ENCODE data around the gene PRKD1. TPM values are rescaled to one million over a fixed set of nuclear protein-coding genes. Genes with fewer than 3 reads are reported as not detected.

The PRKD1 gene
- total RNA-seq, 6 experiments from 2014 or later = 0.74 to 6.2 (median 2.2) TPM

DNA sequence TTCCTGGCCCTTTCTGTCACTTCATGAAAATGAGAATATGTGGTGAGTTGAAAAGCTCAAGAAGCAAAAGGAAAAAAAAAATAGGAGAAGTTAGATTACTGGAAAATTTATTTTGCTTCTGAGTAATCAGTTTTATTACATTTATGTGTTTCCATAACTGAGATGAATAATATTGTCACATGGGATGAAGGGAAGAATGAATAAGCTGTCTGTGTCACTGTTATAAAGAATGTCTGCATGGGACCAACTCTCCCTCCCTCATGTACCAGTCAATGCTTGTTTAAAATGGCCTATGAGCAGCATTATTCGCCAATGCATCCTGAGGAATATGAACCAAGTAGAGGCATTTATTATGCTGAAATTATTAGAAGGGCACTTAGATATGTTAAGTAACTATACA, 246.3 kb downstream of the PRKD1 start:
- H3K27me3 ChIP-seq = no peaks in the 10 kb centered on the region
- WGBS (ENCODE audit: insufficient coverage, low coverage, low lambda C conversion rate, missing lambda C conversion rate) = 71% methylated on average over 1 of the region's 1 CpG
- H3K36me3 ChIP-seq = no peaks in the 10 kb centered on the region
- H3K4me3 ChIP-seq = no peak overlapping the region
- H3K27ac ChIP-seq = no peak overlapping the region
- ATAC-seq = no peak
- no peaks in the 10 kb centered on the region for H3K9me3 ChIP-seq
- DNase-seq = no peak
- intact Hi-C loops (cut with DNase I) = no loop called here
- TF ChIP-seq, protein P1, sequence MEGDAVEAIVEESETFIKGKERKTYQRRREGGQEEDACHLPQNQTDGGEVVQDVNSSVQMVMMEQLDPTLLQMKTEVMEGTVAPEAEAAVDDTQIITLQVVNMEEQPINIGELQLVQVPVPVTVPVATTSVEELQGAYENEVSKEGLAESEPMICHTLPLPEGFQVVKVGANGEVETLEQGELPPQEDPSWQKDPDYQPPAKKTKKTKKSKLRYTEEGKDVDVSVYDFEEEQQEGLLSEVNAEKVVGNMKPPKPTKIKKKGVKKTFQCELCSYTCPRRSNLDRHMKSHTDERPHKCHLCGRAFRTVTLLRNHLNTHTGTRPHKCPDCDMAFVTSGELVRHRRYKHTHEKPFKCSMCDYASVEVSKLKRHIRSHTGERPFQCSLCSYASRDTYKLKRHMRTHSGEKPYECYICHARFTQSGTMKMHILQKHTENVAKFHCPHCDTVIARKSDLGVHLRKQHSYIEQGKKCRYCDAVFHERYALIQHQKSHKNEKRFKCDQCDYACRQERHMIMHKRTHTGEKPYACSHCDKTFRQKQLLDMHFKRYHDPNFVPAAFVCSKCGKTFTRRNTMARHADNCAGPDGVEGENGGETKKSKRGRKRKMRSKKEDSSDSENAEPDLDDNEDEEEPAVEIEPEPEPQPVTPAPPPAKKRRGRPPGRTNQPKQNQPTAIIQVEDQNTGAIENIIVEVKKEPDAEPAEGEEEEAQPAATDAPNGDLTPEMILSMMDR (IDR thresholded peaks at IDR 0.05) = no peak
- TF ChIP-seq POLR2A (IDR thresholded peaks at IDR 0.05) = no peak
- peaks cover 0 to 2% (median 0%) of the 10 kb centered on the region in 4 donors for H3K4me1 ChIP-seq

GRCh38 chr14:29674566-29675285, 252.9 kb downstream of the PRKD1 start:
- H3K27ac ChIP-seq = no peak overlapping the region
- no peaks in the 10 kb centered on the region for H3K9me3 ChIP-seq
- WGBS (ENCODE audit: insufficient coverage, low coverage, low lambda C conversion rate, missing lambda C conversion rate) = 69% methylated on average over 6 of the region's 7 CpGs
- no peaks in the 10 kb centered on the region for H3K36me3 ChIP-seq
- H3K27me3 ChIP-seq = no peaks in the 10 kb centered on the region
- DNase-seq = no peak
- intact Hi-C loops (cut with DNase I) = no loop called here
- TF ChIP-seq, protein P1 (IDR thresholded peaks at IDR 0.05) = no peak
- TF ChIP-seq POLR2A (IDR thresholded peaks at IDR 0.05) = no peak
- ATAC-seq = no peak
- no peak overlapping the region for H3K4me3 ChIP-seq
- no peaks in the 10 kb centered on the region for H3K4me1 ChIP-seq

GRCh38 chr14:29672831-29673230, 254.8 kb downstream of the PRKD1 start:
- 57% methylated on average over 3 of the region's 3 CpGs for WGBS (ENCODE audit: insufficient coverage, low coverage, low lambda C conversion rate, missing lambda C conversion rate)
- intact Hi-C loops (cut with DNase I) = no loop called here
- DNase-seq (no peak), ATAC-seq (no peak)
- H3K4me3 ChIP-seq = no peak overlapping the region
- no peaks in the 10 kb centered on the region for H3K36me3 ChIP-seq
- no peaks in the 10 kb centered on the region for H3K9me3 ChIP-seq
- no peaks in the 10 kb centered on the region for H3K27me3 ChIP-seq
- no peak overlapping the region for H3K27ac ChIP-seq
- no peaks in the 10 kb centered on the region for H3K4me1 ChIP-seq
- no peak for TF ChIP-seq POLR2A (IDR thresholded peaks at IDR 0.05)
- TF ChIP-seq, protein P1 (IDR thresholded peaks at IDR 0.05) = no peak

DNA sequence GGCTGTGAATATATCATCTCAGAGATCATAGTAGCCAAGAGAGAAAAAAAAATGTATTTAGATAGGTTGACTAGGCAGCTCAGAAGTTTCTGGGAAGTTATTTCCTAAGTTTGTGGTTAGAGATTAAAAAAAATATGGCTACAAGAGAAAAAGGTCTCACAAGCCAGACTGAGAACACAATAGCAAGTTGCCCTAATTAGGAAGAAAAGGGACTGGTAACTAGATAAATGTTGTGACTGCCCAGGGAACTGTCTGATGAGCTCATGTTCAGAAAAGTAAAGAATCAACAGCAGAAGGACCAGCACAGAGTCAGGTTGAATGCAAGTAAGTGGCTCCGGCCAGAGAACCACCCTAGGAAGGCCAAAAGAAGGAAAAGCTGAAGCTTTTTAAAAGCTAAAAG, 256.6 kb downstream of the PRKD1 start:
- ATAC-seq = no peak
- WGBS (ENCODE audit: insufficient coverage, low coverage, low lambda C conversion rate, missing lambda C conversion rate) = 44% methylated on average over 1 of the region's 1 CpG
- intact Hi-C loops (cut with DNase I) = no loop called here

More for the DNA sequence above, 256.6 kb downstream of the PRKD1 start:
- H3K9me3 ChIP-seq = no peaks in the 10 kb centered on the region
- H3K27ac ChIP-seq = no peak overlapping the region
- H3K36me3 ChIP-seq = no peaks in the 10 kb centered on the region
- no peak for DNase-seq
- no peak overlapping the region for H3K4me3 ChIP-seq
- H3K4me1 ChIP-seq = no peaks in the 10 kb centered on the region
- TF ChIP-seq POLR2A (IDR thresholded peaks at IDR 0.05) = no peak
- TF ChIP-seq, protein P1 (IDR thresholded peaks at IDR 0.05) = no peak
- no peaks in the 10 kb centered on the region for H3K27me3 ChIP-seq

Measured in right lobe of liver (tissue), 6 donors.